ENCODE results near the gene VIM.

DNA sequence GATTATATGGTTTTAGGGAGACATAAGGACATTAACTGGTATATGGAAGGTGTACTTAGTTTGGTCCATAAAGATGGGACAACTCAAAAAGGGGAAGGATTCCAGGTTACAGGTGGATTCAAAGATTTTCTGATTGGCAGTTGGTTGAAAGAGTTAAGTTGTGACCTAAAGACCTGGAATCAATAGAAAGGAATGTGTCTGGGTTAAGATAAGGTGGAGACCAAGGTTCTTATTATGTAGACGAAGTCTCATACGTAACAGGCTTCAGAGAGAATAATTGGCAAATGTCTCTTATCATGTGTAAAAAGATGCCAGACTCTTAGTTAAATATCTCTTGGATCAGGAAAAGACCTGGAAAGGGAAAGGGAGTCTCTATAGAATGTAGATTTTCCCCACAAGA, 25.5 kb upstream of the VIM start:
- no peak for TF ChIP-seq CTCF (IDR thresholded peaks at IDR 0.05)
- no peak for TF ChIP-seq POLR2A (IDR thresholded peaks at IDR 0.05)
- TF ChIP-seq EP300 (IDR thresholded peaks at IDR 0.05): no peak

All from suprapubic skin (tissue), 3 donors.